Calu3 (cell line): ENCODE results near the gene CTDNEP1. TPM values are rescaled to one million over a fixed set of nuclear protein-coding genes. Genes with fewer than 3 reads are reported as not detected.

Source experiments
- BruUV-seq: library from RNA; stranded (reverse); fragments of 400-500 nt; replicated peaks from 2 replicates; lab custom pipeline; 2021; lab: Mats Ljungman, UMichigan
- CTCF ChIA-PET: fragments of 300-600 bp; sonication (Branson Sonifier 250); formaldehyde crosslinking; loops from one replicate; lab custom pipeline; 2022; ENCODE audit warnings: antibody characterized with exemption; lab: Charles Lee
- DNase-seq: peaks from one replicate; pipeline ENCODE4 v3.0.0; 2022
- H3K27ac Mint-ChIP-seq: one replicate; pipeline ENCODE4 v1.8.0; 2022; ENCODE audit warnings: mixed read lengths; ENCODE audit not compliant: unreplicated experiment
- H3K27me3 Mint-ChIP-seq: one replicate; pipeline ENCODE4 v1.8.0; 2022; ENCODE audit warnings: mixed read lengths; ENCODE audit not compliant: unreplicated experiment
- H3K36me3 Mint-ChIP-seq: one replicate; pipeline ENCODE4 v1.8.0; 2022; ENCODE audit warnings: mild to moderate bottlenecking, moderate library complexity, mixed read lengths; ENCODE audit not compliant: insufficient read depth, unreplicated experiment
- H3K4me1 Mint-ChIP-seq: one replicate; pipeline ENCODE4 v1.8.0; 2022; ENCODE audit warnings: mild to moderate bottlenecking, low read depth, mixed read lengths; ENCODE audit not compliant: unreplicated experiment
- H3K4me3 Mint-ChIP-seq: one replicate; pipeline ENCODE4 v1.8.0; 2022; ENCODE audit warnings: mild to moderate bottlenecking, low read depth, moderate library complexity, mixed read lengths; ENCODE audit not compliant: unreplicated experiment
- H3K9me3 Mint-ChIP-seq: one replicate; pipeline ENCODE4 v1.8.0; 2022; ENCODE audit warnings: low read depth, mixed read lengths; ENCODE audit not compliant: unreplicated experiment
- intact Hi-C: fragments of 100-400 bp; cut with micrococcal nuclease; formaldehyde crosslinking; loops from one replicate; pipeline ENCODE4 v1.10.0; 2022; ENCODE audit not compliant: unreplicated experiment
- total RNA-seq: library from RNA; stranded (reverse); gene quantifications from 2 replicates; pipeline ENCODE4 v1.2.3, GENCODE V29; 2022
- TF ChIP-seq, protein P1 (sequence below): fragments of 200-600 bp; IDR thresholded peaks from one replicate; pipeline ENCODE4 v1.8.0; 2022; ENCODE audit warnings: antibody characterized with exemption; ENCODE audit not compliant: unreplicated experiment

CTDNEP1 gene
- total RNA-seq, 1 experiment from 2014 or later: 85.2 TPM

GRCh38 chr17:7252176-7253043 is 876 bp upstream of the CTDNEP1 start, which contains the start of gene ELP5:
Gene ELP5 (plus strand): TSS chr17:7252215. CDS start chr17:7252551, 336 bp downstream.
- intact Hi-C loops: no loop called here
- BruUV-seq: no TSS peak

GRCh38 chr17:7250695-7251627 is 573 bp downstream of the CTDNEP1 start:
- no TSS peak for BruUV-seq
- H3K36me3 Mint-ChIP-seq: peaks cover 76% of the 10 kb centered on the region
- TF ChIP-seq, protein P1, sequence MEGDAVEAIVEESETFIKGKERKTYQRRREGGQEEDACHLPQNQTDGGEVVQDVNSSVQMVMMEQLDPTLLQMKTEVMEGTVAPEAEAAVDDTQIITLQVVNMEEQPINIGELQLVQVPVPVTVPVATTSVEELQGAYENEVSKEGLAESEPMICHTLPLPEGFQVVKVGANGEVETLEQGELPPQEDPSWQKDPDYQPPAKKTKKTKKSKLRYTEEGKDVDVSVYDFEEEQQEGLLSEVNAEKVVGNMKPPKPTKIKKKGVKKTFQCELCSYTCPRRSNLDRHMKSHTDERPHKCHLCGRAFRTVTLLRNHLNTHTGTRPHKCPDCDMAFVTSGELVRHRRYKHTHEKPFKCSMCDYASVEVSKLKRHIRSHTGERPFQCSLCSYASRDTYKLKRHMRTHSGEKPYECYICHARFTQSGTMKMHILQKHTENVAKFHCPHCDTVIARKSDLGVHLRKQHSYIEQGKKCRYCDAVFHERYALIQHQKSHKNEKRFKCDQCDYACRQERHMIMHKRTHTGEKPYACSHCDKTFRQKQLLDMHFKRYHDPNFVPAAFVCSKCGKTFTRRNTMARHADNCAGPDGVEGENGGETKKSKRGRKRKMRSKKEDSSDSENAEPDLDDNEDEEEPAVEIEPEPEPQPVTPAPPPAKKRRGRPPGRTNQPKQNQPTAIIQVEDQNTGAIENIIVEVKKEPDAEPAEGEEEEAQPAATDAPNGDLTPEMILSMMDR: no peak
- CTCF ChIA-PET: interaction anchor here (0.7 to 1.5 kb wide), 3 partner anchors 8 to 11 kb away, joined by 3 to 5 read pairs (median 5); partner anchors contain the start of genes GABARAP and PHF23
- no peak for DNase-seq
- peak overlapping the region; percentile 84 for H3K27ac Mint-ChIP-seq
- peaks cover 27% of the 10 kb centered on the region for H3K4me1 Mint-ChIP-seq
- peak overlapping the region; percentile 73 for H3K4me3 Mint-ChIP-seq
- H3K9me3 Mint-ChIP-seq: no peaks in the 10 kb centered on the region
- H3K27me3 Mint-ChIP-seq: no peaks in the 10 kb centered on the region
- intact Hi-C loops: no loop called here

More at GRCh38 chr17:7252176-7253043, 876 bp upstream of the CTDNEP1 start, which contains the start of gene ELP5:
- Mint-ChIP-seq H3K27me3 (no peaks in the 10 kb centered on the region), H3K4me1 (peaks cover 27% of the 10 kb centered on the region), H3K9me3 (no peaks in the 10 kb centered on the region), H3K36me3 (peaks cover 79% of the 10 kb centered on the region), H3K27ac (peak within 1 kb of the TSS; percentile 84), H3K4me3 (peak within 1 kb of the TSS; percentile 73)
- peak; percentile 89 for DNase-seq
- TF ChIP-seq, protein P1: no peak
- CTCF ChIA-PET: interaction anchor here (1.0 to 1.5 kb wide), 2 partner anchors 10 to 13 kb away, joined by 5 read pairs; partner anchors contain the start of genes GABARAP and PHF23

GRCh38 chr17:7249830-7250229 is 1.7 kb downstream of the CTDNEP1 start:
- H3K4me3 Mint-ChIP-seq: peak overlapping the region; percentile 73
- H3K36me3 Mint-ChIP-seq: peaks cover 68% of the 10 kb centered on the region
- no peaks in the 10 kb centered on the region for H3K27me3 Mint-ChIP-seq
- CTCF ChIA-PET: no interaction called here
- BruUV-seq: no TSS peak
- intact Hi-C loops: no loop called here
- H3K4me1 Mint-ChIP-seq: peaks cover 27% of the 10 kb centered on the region
- TF ChIP-seq, protein P1: no peak
- peak overlapping the region; percentile 84 for H3K27ac Mint-ChIP-seq
- H3K9me3 Mint-ChIP-seq: no peaks in the 10 kb centered on the region
- DNase-seq: no peak

GRCh38 chr17:7249214-7249613 is 2.3 kb downstream of the CTDNEP1 start:
- Mint-ChIP-seq H3K4me1 (peaks cover 27% of the 10 kb centered on the region), H3K27ac (peak overlapping the region; percentile 27), H3K4me3 (peak overlapping the region; percentile 73), H3K27me3 (no peaks in the 10 kb centered on the region), H3K36me3 (peaks cover 62% of the 10 kb centered on the region), H3K9me3 (no peaks in the 10 kb centered on the region)
- TF ChIP-seq, protein P1: no peak
- BruUV-seq: no TSS peak
- CTCF ChIA-PET: no interaction called here
- DNase-seq: no peak
- intact Hi-C loops: no loop called here
